GM19240 (cell line): ENCODE data around the gene CXCL17.
"Not testable (repeated sequence)": the region's sequence is repeated elsewhere in the genome, so short reads cannot be mapped to it uniquely, and the experiment has no call there.

Experiments
- DNase-seq: peaks from one replicate; pipeline ENCODE4 v3.0.0; 2011; ENCODE audit warnings: low spot score; ENCODE audit not compliant: insufficient read length

The CXCL17 gene

DNA sequence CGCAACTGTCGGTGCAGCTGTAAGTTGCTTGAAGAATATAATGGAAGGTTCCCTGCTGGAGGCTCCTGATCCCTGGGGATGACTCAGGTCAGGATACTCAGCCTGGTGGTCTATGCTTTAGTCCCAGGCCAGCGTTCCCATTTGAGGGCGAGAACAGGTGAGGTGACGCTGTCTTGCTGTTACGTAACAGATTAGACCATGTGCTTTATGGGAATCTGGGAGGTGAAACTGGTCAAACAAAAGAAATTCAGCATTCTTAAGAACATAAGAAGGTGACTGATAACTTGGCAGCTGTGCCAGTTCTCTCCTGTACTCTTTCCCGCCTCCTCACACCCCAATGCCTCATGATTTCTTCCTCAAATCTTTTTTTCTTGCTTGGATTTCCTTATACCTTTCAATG lies at the start of gene CXCL17:
Gene CXCL17 (minus strand): TSS at position 114 of the 400 bp plus-strand sequence. CDS start 114 bp downstream, outside the sequence.
- DNase-seq = no peak

GRCh38 chr19:42488783-42489521 lies 46.2 kb upstream of the CXCL17 start:
- DNase-seq = no peak

DNA sequence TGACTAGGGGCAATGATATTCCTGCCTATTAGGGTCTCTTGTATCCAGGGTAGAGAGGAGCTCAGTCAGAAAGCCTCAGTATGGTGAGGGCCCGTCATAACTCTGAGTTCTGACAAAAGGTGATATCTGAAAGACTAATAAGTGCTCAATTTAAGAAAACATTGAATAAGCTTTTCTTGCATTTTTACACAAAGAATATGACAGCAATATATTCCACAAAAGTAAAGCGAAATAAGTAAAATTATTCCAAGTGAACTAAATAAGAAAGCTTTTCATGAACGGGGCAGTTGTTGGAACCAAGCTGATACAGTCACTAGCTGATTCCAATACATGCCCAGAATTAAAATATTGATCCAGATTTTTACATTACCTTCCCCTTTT lies 45.0 kb upstream of the CXCL17 start:
- no peak for DNase-seq

GRCh38 chr19:42487032-42487797 lies 44.5 kb upstream of the CXCL17 start:
- no peak for DNase-seq

GRCh38 chr19:42485036-42485435 lies 42.3 kb upstream of the CXCL17 start:
- DNase-seq = not testable (repeated sequence)

- DNase-seq = no peak
Observed at GRCh38 chr19:42480335-42481095, 37.8 kb upstream of the CXCL17 start.

- no peak for DNase-seq
Observed at GRCh38 chr19:42479736-42480135, 37.0 kb upstream of the CXCL17 start.

GRCh38 chr19:42478765-42479311 lies 36.1 kb upstream of the CXCL17 start:
- no peak for DNase-seq

- no peak for DNase-seq
Observed at GRCh38 chr19:42477933-42478332, 35.2 kb upstream of the CXCL17 start.

DNA sequence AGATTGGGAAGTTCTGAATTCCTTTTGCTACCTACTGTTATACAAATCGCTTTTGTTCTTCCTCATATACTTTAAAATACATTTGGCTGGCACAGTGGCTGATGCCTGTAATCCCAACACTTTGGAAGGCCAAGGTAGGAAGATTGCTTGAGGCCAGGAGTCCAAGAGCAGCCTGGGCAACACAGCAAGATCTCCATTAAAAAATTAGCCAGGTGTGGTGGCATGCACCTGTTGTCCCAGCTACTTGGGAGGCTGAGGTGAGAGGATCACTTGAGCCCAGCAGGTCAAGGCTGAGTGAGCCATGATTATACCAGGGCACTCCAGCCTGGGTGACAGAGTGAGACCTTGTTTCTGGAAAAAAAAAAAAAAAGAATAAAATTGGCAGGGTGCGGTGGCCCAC lies 34.4 kb upstream of the CXCL17 start:
- DNase-seq = no peak

DNA sequence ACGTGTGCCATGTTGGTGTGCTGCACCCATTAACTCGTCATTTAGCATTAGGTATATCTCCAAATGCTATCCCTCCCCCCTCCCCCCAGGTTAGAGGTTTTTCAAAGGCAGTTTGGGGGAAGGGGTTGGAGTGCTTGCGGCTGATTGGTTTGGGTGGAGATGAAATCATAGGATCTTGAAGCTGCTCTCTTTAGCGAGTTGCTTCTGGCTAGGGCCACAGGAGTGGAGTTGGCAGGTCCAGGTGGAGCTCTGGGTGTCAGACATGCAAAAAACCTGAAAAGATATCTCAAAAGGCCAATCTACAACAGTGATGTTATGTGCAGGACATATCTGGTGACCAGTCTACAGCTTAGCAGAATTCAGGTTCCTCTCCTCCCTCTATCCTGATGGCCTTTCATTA lies 32.6 kb upstream of the CXCL17 start:
- no peak for DNase-seq

- no peak for DNase-seq
Observed at GRCh38 chr19:42474743-42475142, 32.0 kb upstream of the CXCL17 start.

DNA sequence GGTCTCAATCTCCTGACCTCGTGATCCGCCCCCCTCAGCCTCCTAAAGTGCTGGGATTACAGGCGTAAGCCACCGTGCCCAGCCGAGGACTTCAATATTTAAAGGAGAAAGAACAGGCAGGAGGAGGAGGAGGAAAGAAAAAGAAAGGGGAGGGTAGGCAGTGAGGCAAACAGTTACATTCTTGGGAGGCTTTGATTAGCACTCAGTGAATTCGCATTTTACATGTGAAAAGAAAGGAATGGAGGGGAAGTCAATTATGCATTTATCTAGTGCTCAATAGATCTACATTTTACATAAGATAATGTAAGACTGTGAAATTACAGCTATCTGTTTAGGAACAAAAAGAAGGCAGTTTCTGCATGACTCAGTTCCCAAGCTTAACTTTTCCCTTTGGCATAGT lies 30.9 kb upstream of the CXCL17 start:
- no peak for DNase-seq

DNA sequence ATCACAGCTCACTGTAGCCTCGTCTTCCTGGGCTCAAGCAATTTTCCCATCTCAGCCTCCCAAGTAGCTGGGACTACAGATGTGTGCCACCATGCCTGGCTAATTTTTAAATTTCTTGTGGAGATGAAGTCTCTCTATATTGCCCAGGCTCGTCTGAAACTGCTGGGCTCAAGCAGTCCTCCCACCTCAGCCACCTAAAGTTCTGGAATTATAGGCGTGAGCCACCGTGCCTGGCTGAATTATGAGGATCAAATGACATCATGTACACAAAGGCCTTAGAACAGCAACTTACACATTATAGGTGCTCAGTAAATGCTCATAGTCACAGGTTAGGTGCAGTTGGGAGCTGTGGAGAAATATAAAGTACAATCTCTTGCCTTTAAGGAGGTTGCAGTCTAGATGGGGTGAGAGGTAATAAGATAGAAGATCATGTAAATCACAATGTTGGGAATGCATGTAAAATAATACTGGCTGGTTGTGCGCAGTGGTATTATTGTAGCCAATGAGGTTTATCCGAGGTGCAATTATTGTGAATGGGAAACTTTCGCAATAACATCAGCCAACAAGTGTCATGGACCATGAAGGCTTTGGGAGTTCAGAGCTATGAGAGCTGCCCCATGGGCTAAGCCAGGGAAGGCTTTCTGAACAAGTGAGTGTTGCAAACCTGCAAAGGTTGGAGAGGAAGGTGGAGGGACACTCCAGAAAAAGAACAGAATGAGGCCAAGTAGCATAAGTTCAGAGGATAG lies 29.8 kb upstream of the CXCL17 start:
- DNase-seq = no peak

DNA sequence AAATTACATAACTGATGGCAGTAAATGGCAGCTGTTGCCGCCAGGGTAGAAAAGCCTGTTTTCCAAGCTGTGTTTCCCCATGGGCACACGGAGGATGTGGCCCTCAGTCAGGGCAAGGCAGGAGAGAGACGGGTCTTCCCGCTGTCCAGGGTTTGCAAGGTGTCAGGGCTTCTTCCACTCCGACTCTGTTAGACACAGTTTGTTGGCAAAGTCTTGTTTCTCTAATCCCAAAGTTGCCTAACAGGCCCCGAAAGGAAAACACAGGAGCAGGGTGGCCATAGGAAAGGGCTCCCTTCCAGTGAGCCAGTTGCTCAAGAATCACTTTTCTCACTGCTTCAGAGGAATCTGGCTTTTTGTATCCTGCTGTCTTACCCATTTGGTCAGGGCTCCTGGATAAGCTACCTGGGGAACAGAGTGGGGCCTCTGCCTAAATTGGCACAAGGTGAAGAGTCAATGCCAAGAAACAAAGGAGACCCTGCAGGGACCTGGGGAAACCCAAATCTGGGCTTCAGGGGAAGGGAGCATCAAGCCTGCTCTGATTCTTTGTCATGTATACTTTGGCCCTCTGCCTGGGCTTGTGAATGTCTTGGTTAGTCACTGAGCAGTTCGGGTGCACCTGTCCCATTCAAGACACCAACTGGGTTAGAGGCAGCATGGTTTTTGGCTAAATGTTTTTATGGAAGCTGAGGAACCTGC lies 29.0 kb upstream of the CXCL17 start:
- DNase-seq = no peak

DNA sequence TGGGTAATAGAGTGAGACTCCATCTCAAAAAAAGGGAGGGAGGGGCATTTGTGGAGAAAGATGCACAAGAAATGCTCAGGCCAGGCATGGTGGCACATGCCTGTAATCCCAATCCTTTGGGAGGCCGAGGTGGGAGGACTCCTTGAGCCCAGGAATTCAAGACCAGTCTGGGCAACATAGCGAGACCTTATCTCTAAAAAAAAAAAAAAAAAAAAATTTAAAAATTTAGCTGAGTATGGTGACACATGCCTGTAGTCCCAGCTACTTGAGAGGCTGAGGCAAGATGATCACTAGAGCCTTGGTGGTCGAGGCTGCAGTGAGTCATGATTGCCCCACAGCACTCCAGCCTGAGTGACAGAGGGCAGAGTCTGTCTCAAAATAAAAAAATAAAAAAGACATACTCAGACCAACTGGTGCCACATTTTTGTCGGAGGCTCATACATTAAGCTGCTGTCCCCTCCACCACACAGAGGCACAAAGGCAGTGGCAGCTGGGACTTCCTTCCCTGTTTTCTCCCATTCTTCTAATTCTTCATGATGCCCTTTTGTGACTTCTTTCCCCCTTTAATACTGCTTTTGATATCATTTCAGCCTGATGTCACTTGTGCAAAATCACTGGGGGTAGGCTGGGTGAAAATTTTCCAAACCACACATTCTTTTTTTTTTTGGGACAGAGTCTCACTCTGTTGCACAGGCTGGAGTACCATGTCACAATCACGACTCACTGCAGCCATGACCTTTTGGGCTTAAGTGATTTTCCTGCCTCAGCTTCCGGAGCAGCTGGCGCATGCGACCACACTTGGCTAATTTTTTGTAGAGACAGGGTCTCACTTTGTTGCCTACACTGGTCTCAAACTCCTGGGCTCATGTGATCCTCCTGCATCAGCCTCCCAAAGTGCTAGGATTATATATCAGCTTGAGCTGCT lies 26.8 kb upstream of the CXCL17 start:
- no peak for DNase-seq

- no peak for DNase-seq
Observed at GRCh38 chr19:42468273-42468796, 25.6 kb upstream of the CXCL17 start.

DNA sequence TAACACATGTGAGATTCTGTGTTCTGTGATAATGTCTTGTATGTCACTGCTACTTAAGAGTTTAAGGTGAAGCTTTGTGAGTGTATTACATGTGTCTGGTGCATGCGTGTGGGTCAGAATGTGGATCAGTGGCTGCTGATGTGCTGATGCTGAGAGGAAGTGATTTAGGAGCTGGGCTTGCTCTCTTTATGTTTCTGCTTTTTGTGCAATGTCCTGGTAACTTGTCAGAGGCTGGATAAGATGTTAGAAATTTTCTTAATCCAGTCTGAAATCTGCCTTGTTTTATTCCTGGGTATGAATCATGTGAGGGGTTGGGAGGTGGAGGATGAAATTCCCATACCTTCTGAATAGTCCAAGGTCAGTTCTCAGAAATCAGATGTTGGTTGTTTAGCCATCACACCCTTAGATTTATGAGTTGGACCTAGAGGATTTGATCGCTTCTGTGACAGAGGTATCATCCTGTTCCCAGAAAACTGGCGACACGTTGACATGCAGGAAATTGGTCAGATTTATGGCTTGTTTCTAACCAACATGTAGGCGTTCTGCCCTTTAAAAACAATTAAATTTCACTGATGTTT lies 24.5 kb upstream of the CXCL17 start:
- no peak for DNase-seq
